Neural cell (in vitro differentiated cells): ENCODE measurements around the gene YPEL5. TPM values are rescaled to one million over a fixed set of nuclear protein-coding genes. Genes with fewer than 3 reads are reported as not detected.

Experiments used
- H2AFZ ChIP-seq: fragments of 200-600, 300-800 bp; sonication (generic), shearing (Covaris generic); 2 replicates; pipeline ENCODE4 v1.6.0; 2014; ENCODE audit warnings: low read depth, mild to moderate bottlenecking, antibody characterized with exemption, low read length, moderate library complexity
- H3F3A ChIP-seq: fragments of 200-600 bp; shearing (Covaris generic); 2 replicates; pipeline ENCODE4 v1.6.1; 2016; ENCODE audit warnings: mild to moderate bottlenecking, moderate library complexity, mixed read lengths, antibody characterized with exemption, low read length; ENCODE audit not compliant: insufficient read depth, poor library complexity, severe bottlenecking
- H3K27ac ChIP-seq: fragments of 200-600, 300-800 bp; sonication (generic), shearing (Covaris generic); 2 replicates; pipeline ENCODE4 v1.5.1; 2014; ENCODE audit warnings: mild to moderate bottlenecking, low read length, moderate library complexity
- H3K27me3 ChIP-seq: fragments of 300-800, 200-600 bp; sonication (generic), shearing (Covaris generic); 2 replicates; pipeline ENCODE4 v1.6.0; 2014; ENCODE audit warnings: mild to moderate bottlenecking, low read depth, low read length, moderate library complexity; ENCODE audit not compliant: insufficient read depth
- H3K36me3 ChIP-seq: fragments of 300-800, 200-600 bp; sonication (generic), shearing (Covaris generic); 2 replicates; pipeline ENCODE4 v1.5.1; 2014; ENCODE audit warnings: mild to moderate bottlenecking, antibody characterized with exemption, low read length, moderate library complexity; ENCODE audit not compliant: insufficient read depth
- H3K4me2 ChIP-seq: fragments of 300-800, 200-600 bp; sonication (generic), shearing (Covaris generic); 2 replicates; pipeline ENCODE4 v1.6.0; 2014; ENCODE audit warnings: mild to moderate bottlenecking, low read length
- H3K4me3 ChIP-seq: fragments of 300-800, 200-600 bp; sonication (generic), shearing (Covaris generic); 2 replicates; pipeline ENCODE4 v1.5.1; 2014; ENCODE audit warnings: mild to moderate bottlenecking, low read length, moderate library complexity
- H3K79me2 ChIP-seq: fragments of 200-600 bp; shearing (Covaris generic); replicated peaks from 2 replicates; pipeline ENCODE4 v1.6.0; 2014; ENCODE audit warnings: mild to moderate bottlenecking, low read length, moderate library complexity; ENCODE audit not compliant: insufficient read depth
- H3K9ac ChIP-seq: fragments of 300-800, 200-600 bp; sonication (generic), shearing (Covaris generic); 2 replicates; pipeline ENCODE4 v1.6.1; 2016; ENCODE audit warnings: mild to moderate bottlenecking, low read length, mixed read lengths
- H3K9me2 ChIP-seq: fragments of 200-600 bp; shearing (Covaris generic); 2 replicates; pipeline ENCODE4 v1.6.1; 2016; ENCODE audit warnings: mild to moderate bottlenecking, low read length, mixed read lengths; ENCODE audit not compliant: insufficient read depth
- H3K9me3 ChIP-seq: fragments of 200-600, 300-800 bp; sonication (generic), shearing (Covaris generic); 2 replicates; pipeline ENCODE4 v1.6.1; 2016; ENCODE audit warnings: mild to moderate bottlenecking, mixed run types, low read length, moderate library complexity, mixed read lengths
- H4K20me1 ChIP-seq: fragments of 200-600 bp; shearing (Covaris generic); 2 replicates; pipeline ENCODE4 v1.6.1; 2016; ENCODE audit warnings: mild to moderate bottlenecking, mixed run types; ENCODE audit not compliant: insufficient read depth
- CTCF ChIP-seq: fragments of 450-650 bp; IDR thresholded peaks from 2 replicates; pipeline ENCODE4 v1.5.1; 2014; ENCODE audit warnings: antibody characterized with exemption, mild to moderate bottlenecking, moderate library complexity; ENCODE audit not compliant: poor library complexity, severe bottlenecking
- EP300 ChIP-seq: fragments of 450-650 bp; conservative IDR thresholded peaks from 2 replicates; pipeline ENCODE4 v1.6.1; 2014; ENCODE audit warnings: antibody characterized with exemption, mild to moderate bottlenecking, moderate library complexity; ENCODE audit not compliant: poor library complexity, severe bottlenecking
- EZH2 ChIP-seq: fragments of 200-600, 300-800 bp; shearing (Covaris generic), sonication (generic); IDR thresholded peaks from 2 replicates; pipeline ENCODE4 v1.6.1; 2014; ENCODE audit warnings: antibody characterized with exemption, low read length, borderline replicate concordance, mild to moderate bottlenecking; ENCODE audit not compliant: insufficient read depth, poor library complexity, severe bottlenecking
- MXI1 ChIP-seq: fragments of 450-650 bp; conservative IDR thresholded peaks from 2 replicates; pipeline ENCODE4 v1.6.1; 2014; ENCODE audit warnings: antibody characterized with exemption, mild to moderate bottlenecking; ENCODE audit not compliant: poor library complexity, severe bottlenecking
- POLR2AphosphoS5 ChIP-seq: IDR thresholded peaks from 2 replicates; pipeline ENCODE4 v1.6.1; 2012
- RAD21 ChIP-seq: fragments of 450-650 bp; conservative IDR thresholded peaks from 2 replicates; pipeline ENCODE4 v1.6.1; 2014; ENCODE audit warnings: antibody characterized with exemption, mild to moderate bottlenecking, moderate library complexity
- REST ChIP-seq: IDR thresholded peaks from 2 replicates; pipeline ENCODE4 v1.6.1; 2012; ENCODE audit warnings: borderline replicate concordance
- SMC3 ChIP-seq: fragments of 450-650 bp; conservative IDR thresholded peaks from 2 replicates; pipeline ENCODE4 v1.6.1; 2014; ENCODE audit warnings: antibody characterized with exemption, mild to moderate bottlenecking, moderate library complexity; ENCODE audit not compliant: poor library complexity
- TAF1 ChIP-seq: IDR thresholded peaks from 2 replicates; pipeline ENCODE4 v1.6.1; 2012; ENCODE audit warnings: low read depth
- polyA plus RNA-seq: library from polyadenylated mRNA; depleted of rRNA; stranded (reverse); fragments of >200 nt; gene quantifications from 2 replicates; pipeline ENCODE4 v1.2.3, GENCODE V29; 2014

YPEL5 gene
- polyA plus RNA-seq, 1 donor from 2014 or later = 130 TPM

GRCh38 chr2:30205456-30205855 lies 58.6 kb downstream of the YPEL5 start:
- H2AFZ ChIP-seq = no peak overlapping the region
- no peaks in the 10 kb centered on the region for H3K27me3 ChIP-seq
- H3K4me2 ChIP-seq = no peak overlapping the region
- H3K27ac ChIP-seq = no peak overlapping the region
- H3K9me3 ChIP-seq = no peaks in the 10 kb centered on the region
- H3K36me3 ChIP-seq = no peaks in the 10 kb centered on the region
- H4K20me1 ChIP-seq = no peaks in the 10 kb centered on the region
- no peak overlapping the region for H3K4me3 ChIP-seq
- no peak overlapping the region for H3K9ac ChIP-seq
- H3K79me2 ChIP-seq = no peaks in the 10 kb centered on the region
- H3K9me2 ChIP-seq = no peaks in the 10 kb centered on the region
- H3F3A ChIP-seq = no peaks in the 10 kb centered on the region
- no peak for TF ChIP-seq TAF1
- no peak for TF ChIP-seq EZH2
- TF ChIP-seq MXI1 = no peak
- TF ChIP-seq RAD21 = no peak
- TF ChIP-seq CTCF = no peak
- TF ChIP-seq REST = no peak
- TF ChIP-seq EP300 = no peak
- TF ChIP-seq POLR2AphosphoS5 = no peak
- TF ChIP-seq SMC3 = no peak

- H3K27me3 ChIP-seq = no peaks in the 10 kb centered on the region
- no peaks in the 10 kb centered on the region for H3K36me3 ChIP-seq
Measured at GRCh38 chr2:30206461-30207430, 59.9 kb downstream of the YPEL5 start.

More at GRCh38 chr2:30206461-30207430, 59.9 kb downstream of the YPEL5 start:
- H4K20me1 ChIP-seq = no peaks in the 10 kb centered on the region
- H3K9me2 ChIP-seq = no peaks in the 10 kb centered on the region
- H3K27ac ChIP-seq = no peak overlapping the region
- H3F3A ChIP-seq = no peaks in the 10 kb centered on the region
- H3K79me2 ChIP-seq = no peaks in the 10 kb centered on the region
- H3K4me2 ChIP-seq = no peak overlapping the region
- H2AFZ ChIP-seq = no peak overlapping the region
- TF ChIP-seq POLR2AphosphoS5 (no peak), EP300 (no peak), SMC3 (no peak), TAF1 (no peak)
- no peak overlapping the region for H3K9ac ChIP-seq
- H3K9me3 ChIP-seq = no peaks in the 10 kb centered on the region
- H3K4me3 ChIP-seq = no peak overlapping the region
